ENCODE measurements around the gene ARID5A.

The ARID5A gene

GRCh38 chr2:96507957-96508520 lies 28.5 kb upstream of the ARID5A start:
- DNase-seq, result peak; percentile 89

GRCh38 chr2:96508521-96509113 lies 27.9 kb upstream of the ARID5A start:
- no peak for DNase-seq

GRCh38 chr2:96509114-96509846 lies 27.3 kb upstream of the ARID5A start:
- DNase-seq, result peak; percentile 88

GRCh38 chr2:96509847-96510230 lies 26.7 kb upstream of the ARID5A start:
- no peak for DNase-seq

GRCh38 chr2:96510931-96511595 lies 25.5 kb upstream of the ARID5A start:
- DNase-seq, result no peak

- no peak for DNase-seq
Observed at GRCh38 chr2:96511851-96512250, 24.7 kb upstream of the ARID5A start.

GRCh38 chr2:96512341-96512740 lies 24.2 kb upstream of the ARID5A start:
- DNase-seq, result no peak

GRCh38 chr2:96514521-96514920 lies 22.0 kb upstream of the ARID5A start:
- no peak for DNase-seq

GRCh38 chr2:96517079-96517478 lies 19.5 kb upstream of the ARID5A start:
- no peak for DNase-seq

GRCh38 chr2:96520231-96520630 lies 16.3 kb upstream of the ARID5A start:
- no peak for DNase-seq

GRCh38 chr2:96520697-96521096 lies 15.9 kb upstream of the ARID5A start:
- peak; percentile 44 for DNase-seq

- no peak for DNase-seq
Observed at GRCh38 chr2:96521219-96521618, 15.3 kb upstream of the ARID5A start.

GRCh38 chr2:96522304-96523203 lies 14.0 kb upstream of the ARID5A start:
- peak; percentile 38 for DNase-seq

GRCh38 chr2:96523659-96524481 lies 12.7 kb upstream of the ARID5A start:
- no peak for DNase-seq

GRCh38 chr2:96524482-96525210 lies 11.9 kb upstream of the ARID5A start:
- no peak for DNase-seq

- no peak for DNase-seq
Observed at GRCh38 chr2:96525211-96525507, 11.4 kb upstream of the ARID5A start.

- DNase-seq, result no peak
Observed at GRCh38 chr2:96526101-96526591, 10.4 kb upstream of the ARID5A start.

- no peak for DNase-seq
Observed at GRCh38 chr2:96526615-96527285, 9.8 kb upstream of the ARID5A start.

GRCh38 chr2:96527286-96528005 lies 9.1 kb upstream of the ARID5A start:
- peak; percentile 66 for DNase-seq

Measured in hematopoietic multipotent progenitor cell treated with erythropoietin and hydrocortisone succinate and interleukin-3 and kit ligand, for 4 days (in vitro differentiated cells).